DMS 273 (cell line): ENCODE measurements around the gene FAM174B.
A peak's percentile ranks its signal among the peaks of the same experiment; 100 is the strongest.
"Not testable (repeated sequence)": the region's sequence is repeated elsewhere in the genome, so short reads cannot be mapped to it uniquely, and the experiment has no call there.

Source experiments
- DNase-seq: peaks from one replicate; lab custom pipeline; 2025; ENCODE audit not compliant: unreplicated experiment; lab: John Stamatoyannopoulos, UW

Gene FAM174B

DNA sequence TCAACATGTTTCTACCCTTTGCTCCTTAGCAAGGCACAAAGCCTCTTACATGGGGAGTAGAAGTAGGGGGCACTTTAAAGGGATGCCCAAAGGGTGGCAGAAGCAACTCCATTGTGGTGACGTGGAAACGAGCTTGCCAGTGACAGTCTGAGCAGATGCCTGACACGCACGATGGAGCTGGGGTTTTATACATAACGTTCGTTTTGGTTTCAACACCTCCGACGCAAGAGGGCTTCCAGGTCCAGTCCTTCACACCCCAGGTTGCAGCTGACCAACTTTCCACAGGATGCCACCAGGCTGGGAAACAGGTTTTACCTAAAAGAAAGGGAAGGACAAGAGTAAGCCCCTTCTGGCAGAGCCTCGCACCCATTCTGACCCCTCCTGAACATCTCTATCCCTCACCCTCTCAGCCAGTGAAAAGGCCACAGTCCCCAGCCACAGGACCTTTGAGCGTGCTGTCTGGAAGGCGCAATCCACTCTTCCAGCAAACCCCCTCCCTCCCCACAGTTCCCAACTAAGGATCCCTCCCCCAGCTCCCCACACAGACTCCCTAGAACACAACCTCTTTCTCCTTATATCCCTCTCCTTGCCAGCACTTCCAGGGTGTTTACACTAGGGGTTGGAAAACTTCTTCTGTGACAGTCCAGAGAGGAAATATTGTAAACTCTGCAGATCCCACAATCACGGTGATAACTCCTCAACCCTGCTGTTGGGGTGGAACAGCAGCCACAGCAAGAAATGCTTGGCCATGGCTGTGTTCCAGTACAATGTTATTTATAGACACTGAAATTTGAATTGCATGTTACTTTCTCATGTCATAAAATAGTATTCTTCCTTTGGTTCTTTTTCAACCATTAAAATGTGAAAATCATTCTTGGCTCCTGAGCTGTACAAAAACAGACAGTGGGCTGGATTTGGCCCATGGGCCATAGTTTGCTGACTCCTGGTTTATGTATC lies 36.2 kb downstream of the FAM174B start:
- DNase-seq, result peak; percentile 8

DNA sequence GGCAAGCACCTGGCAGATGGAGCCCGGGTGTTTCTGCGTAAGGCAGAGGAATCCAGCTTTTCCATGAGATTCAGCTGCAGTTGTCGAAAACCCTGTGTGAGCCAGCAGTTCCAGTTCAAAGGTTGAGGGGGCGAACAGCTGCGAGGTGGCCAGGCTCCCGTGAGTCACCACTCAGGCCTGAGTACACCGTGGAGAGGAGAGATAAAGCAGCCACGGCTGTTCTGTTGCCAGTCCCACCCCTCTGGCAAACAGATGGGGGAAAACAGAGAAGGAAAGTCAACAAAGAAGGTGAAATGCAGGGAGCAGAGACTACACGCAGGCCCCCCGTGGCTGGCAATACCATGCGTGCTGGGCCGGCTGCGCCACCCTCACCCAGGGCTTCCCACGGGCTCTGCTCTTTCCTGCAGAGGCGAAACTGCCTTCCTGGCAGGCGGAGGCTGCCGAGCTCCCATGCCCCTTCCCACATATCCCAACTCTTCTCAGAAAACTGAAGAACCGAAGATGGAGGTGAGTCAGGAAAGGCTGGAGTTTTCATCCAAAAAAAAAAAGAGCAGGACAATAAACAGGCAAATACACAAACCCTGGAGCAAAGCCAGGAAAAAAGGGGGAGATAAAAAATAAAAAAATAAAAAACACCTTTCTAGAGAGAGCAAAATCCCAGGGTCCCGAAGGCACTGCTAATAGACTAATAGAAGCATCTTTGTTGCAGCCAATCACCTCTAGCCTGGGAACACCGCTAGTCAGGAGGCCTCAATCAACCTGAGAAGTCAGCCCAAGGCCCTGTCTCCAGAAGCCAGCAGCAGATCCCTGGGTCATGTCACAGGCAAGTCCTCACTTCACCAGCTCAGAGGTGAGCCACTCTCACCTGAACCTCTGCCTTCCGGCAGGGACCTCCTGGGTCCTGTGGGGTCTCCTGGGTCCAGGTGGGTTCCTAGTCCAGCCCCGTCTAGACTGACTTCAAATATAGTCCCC lies 37.7 kb downstream of the FAM174B start:
- peak; percentile 67 for DNase-seq

DNA sequence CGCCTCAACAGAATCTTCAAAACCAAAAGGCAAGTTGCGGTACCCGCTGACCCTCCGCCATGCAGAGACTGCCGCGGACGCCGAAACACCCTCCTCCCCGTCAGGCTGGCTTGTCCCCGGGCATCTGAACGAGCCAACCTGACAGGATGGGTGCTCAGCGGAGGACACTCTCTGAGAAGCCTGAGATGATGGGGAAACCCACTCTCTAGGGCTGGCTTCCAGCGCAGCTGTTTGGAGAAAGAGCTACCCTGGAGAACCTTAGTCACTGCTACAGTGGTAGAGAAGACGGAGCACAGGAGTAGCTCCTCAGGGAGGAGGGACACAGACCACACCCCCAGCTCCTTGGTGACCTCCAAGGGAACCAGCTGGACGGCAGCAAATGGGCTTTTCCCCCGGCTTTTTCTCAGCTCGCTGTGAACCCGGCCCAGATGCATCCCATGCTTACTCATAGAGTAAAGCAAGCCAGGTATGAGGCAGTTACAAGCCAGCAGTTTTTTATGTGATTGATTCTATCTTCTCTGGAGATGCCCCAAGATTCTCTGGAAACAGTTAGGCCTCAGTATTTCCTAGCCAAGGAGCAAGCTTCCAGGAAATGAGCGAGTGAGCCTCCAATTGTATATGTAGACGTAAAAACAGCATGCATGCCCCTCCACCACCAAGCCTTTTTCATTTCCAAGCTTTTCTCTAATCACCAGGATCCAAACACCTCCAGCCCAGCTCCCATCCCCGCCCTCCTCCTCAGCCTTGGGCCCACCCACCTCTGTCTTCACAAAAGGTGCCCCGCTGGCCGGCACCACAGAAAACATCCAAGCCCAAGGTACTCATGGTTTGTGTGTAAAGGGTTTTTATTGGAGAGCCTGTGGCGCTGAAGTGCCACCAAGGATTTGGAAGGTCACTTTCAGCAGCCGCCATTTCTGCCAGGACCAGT lies 38.7 kb downstream of the FAM174B start:
- no peak for DNase-seq

DNA sequence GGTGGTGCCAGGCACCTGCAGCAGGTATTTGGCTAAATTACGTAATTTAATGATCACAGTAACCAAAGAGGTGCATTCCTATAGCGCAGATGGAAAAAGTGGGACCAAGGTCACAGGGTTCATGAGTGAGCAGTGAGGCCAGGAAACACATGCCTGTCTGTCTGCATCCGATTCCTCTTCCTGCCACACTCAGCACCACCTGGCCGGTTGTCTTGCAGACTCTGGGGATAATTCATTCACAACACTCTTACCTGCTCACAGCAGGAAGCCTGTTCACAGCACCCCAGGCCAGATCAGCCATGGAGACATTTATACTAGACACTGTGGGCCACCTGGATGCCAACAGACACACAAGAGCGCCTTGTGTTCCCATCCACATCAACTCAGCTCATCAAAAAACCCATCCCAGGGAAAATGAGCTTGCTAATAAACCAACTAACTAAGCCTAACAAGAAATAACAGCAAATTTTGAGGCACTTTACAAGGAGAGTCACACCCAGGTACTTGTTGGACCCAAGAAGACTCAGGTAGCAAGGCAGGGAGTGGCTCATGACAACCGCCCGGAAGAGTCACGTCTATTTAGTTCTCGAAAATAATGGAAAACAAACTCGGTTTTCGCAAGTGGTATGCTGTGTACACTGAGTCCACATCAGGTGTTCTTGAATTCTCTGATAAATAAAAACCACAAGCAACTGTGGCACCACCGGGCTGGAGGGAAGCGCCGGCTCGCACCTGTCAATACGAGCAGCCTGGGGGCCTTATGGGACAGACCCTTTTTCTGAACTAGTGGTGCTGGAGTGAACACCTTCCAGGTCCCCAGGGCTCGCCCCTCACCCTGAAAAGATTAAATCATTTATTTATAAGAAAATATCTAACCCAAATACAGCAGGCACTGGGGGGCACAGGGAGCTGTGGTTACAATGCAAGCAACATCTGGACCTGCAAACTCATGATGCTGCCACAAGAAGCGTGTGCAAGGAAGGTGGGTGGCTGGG lies 40.5 kb downstream of the FAM174B start:
- DNase-seq, result no peak

DNA sequence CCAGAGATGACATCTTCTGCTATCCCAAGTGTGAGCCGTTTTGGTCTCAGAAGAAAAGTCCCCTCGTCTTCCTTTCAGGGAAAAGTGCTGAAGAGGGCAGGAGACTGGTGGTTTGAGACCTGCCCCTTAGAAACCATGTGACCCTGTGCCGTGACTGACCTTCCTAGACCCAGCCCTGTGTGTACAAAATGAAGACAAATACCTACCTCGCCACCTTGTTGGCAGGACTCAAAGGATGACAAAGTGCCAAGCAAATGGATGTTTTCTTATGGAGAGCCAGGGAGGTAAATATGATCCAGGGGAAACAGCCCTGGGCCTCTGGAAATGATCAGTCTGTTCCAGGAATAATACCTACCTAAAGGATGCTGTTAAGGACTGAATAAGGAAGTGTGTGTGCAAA lies 41.3 kb downstream of the FAM174B start:
- DNase-seq, result no peak

DNA sequence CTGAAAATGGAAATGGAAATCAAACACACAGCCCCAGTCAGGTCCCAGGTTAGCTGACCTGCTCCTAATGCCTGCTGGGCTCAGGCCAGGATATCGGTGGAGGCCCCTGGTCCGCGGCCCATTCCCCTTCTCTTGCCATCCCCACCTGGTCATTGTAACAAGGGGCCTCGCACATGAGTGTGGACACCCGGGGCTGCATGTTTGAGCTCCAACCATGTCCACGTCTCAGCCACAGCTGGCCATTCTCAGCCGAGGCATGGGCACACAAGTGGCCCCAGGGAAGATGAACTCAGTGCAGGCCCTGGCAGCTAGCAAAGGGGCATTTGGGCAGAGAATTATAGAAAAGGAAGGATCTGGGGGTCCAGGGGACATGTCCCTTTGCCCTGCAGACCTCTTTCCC lies 41.7 kb downstream of the FAM174B start:
- no peak for DNase-seq

DNA sequence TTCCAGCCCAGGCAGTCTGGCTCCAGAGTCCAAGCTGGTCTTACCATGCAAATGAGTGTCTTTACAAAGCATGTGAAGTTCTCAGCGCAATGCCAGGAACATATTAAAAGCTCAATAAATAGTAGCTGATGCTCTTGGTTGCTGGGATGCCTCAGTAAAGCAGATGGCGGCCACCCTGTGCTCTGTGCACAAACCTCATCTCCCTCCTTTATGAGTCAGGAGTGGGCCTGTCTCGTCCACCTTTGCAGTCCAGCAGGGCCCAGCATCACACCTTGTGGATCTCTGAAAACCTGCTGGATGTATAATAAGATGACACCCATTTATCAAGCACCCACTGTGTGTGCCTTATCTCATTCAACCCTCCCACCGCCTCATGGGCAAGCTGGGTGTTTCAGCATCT lies 42.7 kb downstream of the FAM174B start:
- peak; percentile 15 for DNase-seq

DNA sequence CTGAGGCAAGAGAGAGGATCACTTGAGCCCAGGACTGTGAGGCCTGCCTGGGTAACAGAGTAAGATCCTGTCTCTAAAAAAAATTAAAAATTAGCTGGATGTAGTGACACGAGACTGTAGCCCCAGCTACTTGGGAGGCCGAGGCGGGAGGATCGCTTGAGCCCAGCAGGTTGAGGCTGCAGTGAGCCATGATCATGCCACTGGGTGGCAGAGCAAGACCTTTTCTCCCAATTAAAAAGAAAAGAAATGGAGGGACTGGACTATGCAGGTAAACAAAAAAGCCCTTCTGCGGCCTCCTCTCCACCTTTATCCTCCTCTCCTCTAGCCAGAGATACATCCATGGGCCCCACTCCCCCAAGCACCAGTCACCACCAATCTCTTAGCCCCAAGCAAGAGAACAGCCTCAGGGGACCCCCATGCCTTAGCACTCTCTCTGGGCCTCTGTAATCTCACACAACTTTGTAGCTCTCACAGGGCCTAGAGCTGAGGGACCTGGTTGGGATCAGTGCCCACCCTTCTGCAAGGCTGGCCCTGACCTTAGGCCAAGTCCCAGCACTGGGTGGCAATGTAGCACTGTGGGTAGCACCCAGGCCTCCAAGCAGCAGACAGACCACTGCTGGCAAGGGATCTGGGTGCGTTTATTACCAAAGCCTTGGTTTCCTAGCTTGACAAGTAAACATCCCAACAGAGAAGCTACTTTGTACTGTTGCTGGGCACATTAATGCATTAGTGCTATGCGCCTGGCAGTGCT lies 43.4 kb downstream of the FAM174B start:
- DNase-seq, result peak; percentile 18

DNA sequence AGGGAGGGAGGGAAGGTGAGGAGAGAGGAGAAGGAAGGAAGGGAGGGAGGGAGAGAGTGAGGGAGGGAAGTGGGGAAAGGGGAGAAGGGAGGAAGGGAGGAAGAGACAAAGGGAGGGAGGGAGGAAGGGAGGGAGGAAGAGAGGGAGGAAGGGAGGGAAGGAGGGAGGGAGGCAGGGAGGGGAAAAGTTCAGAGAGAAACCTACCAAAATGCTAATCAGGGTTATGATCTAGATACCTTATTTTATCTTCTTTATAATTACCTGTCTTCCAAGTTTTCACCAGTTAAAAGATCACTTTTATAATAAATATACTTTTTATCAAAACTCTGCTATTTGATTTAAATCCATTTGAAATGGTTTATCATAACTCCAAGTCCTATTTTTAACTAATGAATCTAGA lies 44.4 kb downstream of the FAM174B start:
- no peak for DNase-seq

DNA sequence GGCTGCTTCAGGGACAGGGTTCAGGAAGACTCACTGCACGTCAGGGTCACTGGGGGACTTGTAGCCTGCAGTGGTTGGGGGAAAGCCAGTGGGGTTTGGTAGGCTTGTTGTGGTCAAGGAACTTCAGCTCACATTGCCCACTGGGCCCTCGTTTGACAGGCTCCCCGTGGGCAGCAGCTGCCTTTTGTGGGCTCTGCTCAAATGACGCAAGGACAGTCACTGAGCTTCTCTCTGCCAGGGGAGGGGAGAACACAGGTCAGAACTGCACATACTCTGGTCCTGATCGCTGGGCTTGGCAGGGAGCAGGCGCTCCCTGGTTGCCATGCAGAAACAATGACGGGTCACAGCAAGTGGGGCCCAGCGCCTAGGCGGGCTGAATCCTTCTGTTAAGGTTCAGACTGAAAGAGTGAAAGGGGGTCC lies 45.5 kb downstream of the FAM174B start:
- no peak for DNase-seq

DNA sequence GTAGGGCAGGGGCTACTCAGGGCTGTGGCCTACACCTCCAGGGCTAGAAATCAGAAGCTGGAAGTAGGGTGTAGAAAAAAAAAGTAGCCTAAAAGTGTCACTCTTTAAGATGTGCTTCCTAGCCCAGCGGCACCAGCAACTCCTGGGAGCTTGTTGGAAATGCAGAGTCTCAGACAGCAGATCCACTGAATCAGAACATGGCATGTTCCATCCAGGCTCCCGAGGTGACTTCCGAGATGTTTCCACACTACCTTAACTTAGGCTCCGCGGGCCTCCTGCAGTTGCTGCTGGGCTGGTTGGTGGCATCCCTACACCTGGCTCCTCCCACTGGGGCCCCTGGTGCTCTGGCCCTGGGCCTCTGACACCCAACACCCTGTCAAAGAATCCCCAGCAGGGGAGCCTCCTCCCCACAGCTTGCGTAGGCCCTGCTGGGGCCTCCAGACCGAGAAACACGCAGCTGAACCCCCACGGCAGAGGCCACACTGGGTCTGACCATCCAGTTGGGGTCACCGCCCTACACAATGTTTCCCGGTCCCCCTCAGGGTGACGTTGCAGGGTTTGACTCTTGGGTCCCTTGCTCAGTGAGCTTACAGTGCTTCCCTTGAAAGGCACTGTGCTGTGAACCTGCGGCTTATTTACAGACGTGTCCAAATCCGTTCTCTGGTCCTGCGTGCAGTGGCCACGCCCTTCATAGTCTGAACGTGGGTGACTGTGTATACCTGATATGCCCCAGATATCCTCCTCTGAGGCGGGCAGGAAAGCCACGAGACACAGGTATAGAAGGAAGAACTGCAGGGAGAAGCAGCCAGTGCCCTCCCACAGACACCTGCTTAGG lies 46.5 kb downstream of the FAM174B start:
- no peak for DNase-seq

DNA sequence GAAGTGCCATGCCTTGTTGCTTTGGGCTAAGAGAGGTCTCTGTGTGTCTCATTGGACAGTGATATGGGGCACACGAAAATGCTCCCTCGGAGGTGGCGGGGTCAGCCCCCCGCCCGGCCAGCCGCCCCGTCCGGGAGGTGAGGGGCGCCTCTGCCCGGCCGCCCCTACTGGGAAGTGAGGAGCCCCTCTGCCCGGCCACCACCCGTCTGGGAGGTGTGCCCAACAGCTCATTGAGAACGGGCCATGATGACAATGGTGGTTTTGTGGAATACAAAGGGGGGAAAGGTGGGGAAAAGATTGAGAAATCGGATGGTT lies 48.8 kb downstream of the FAM174B start:
- DNase-seq, result not testable (repeated sequence)

DNA sequence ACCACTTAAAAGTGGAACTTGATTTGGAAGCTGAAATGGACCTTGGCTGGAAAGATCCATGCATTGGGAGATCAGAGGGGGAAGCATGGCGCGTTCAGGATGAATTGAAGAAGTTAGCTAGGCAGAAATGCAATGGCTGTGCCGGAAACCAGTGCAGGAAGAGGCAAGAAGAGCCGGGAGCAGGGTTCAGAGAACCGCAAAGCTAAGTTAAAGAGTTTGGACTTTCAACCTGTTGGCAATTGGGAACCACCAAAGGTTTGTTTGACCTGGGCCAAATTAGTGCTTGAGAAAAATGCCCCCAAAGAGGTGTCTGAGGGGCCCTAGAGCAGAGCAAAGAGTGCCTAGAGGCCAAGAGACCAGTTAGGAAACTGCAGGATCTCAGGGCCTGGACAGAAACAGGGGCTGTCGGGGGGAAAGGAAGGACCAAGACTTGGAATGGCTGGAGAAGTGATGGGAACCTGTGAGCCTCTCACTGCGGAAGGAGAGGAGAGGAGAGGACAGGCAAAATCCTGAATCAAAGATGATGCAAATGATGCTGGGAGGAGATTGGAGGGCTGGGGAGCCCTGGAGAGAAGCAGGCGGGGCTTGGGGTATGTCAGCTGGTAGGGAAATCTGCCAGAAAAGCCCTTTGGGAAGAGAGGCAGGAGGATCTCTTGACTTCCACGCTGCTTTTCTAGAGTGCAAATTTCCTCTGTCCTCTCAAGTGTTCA lies 49.3 kb downstream of the FAM174B start:
- DNase-seq, result no peak

DNA sequence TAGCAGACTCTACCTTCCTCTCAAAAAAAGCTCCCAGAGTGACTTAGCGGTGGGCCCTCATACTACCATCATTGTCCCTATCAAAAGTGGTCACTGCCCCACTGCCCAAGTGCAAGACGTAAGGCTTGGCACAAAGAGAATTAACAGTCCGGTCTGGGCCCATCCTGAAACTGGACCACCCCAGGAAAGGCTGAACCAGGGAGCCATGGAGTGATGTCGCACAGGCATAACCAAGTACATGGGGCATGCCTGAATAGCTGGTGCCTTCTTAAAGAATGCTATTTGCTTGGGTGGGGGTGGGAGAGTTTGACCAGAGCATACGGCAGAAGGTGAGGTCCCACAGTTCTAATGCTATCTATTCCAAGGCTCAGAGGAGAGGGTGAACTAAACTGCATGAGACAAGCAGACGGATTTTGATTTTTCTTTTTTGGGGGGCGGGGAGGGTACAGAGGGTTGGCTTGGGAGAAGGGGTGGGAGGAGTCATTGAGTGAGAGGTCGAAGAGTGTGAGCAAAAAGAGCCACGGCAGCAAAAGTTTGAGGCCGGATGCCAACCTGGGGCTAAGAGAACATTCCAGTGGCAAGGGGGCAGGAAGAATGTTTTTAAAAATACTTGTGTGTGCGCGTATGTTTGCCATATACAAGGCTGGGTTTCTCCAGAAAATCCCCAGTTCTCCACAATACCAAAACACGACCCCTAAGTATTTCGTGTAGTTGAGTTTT lies 50.2 kb downstream of the FAM174B start:
- DNase-seq, result no peak

DNA sequence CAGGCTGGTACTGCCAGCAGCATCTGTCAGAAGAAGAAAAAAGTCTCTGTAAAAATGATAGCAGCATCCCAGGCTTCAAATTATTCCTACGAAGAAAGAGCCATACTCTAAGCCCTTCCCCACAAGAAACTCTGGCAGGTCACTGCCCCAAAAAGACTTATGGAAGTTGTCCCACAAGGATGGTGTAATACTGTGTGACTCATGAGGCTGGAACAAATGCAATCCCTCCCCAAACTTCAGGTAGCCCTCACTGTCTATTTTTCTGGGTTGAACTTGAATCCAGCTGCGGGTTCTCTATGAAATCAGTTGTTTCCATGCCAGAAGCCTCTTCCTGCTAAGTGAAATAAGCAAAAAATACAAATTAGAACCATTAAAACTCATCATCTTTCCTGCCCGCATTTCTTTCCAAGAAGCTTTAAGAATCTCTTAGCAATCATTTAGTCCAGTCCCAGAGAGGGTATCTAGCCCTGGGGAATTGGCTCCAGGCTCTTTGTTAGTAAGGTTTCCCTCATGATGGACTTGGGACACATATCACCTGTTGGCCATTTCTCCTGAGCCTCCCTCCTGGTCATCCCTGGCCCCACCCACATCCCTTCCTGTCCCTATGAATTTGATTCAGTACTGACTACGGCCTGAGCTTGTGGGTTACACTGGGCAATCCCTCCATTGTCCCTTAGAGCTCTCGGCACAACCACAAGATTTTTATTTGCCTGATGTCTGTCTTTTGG lies 51.7 kb downstream of the FAM174B start:
- no peak for DNase-seq

DNA sequence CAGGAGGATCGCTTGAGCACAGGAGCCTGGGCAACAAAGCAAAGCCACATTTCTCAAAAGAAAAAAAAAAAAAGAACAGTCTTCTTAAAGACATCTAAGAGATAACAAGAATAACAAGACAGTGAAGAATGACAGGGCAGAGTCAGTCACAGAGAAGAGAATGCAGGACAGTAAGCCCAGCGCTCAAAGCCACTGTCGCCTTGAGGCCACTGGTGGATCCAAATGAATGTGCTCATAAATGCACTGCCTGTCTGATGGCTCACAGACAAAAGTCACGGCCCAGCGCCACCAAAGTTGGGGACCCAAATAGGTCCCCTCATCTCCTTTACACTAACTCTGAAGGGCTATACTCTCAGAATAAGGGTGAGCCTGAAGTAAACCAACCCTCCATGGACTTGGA lies 52.3 kb downstream of the FAM174B start:
- DNase-seq, result no peak
